ENCODE data around the gene ZNF263. TPM values are rescaled to one million over a fixed set of nuclear protein-coding genes. Genes with fewer than 3 reads are reported as not detected.

ZNF263 gene
- total RNA-seq, 1 donor from 2014 or later: 11.3 TPM

- peak; percentile 97 for DNase-seq (ENCODE audit: low spot score)
- intact Hi-C loops (cut with DNase I): loop anchor here (1.0 kb wide), 2 partner anchors 22 to 41 kb away; partner anchors contain the start of gene ZNF263
These were observed 22.1 kb downstream of the ZNF263 start, which contains the start of the genes TIGD7 and ZNF75A for GRCh38 chr16:3305109-3306068. Gene TIGD7 (minus strand): TSS chr16:3305430. CDS start chr16:3300614, 4,816 bp downstream. Gene ZNF75A (plus strand): TSS chr16:3305497. CDS start chr16:3308429, 2,932 bp downstream.

GRCh38 chr16:3306078-3306477 is 22.8 kb downstream of the ZNF263 start:
- intact Hi-C loops (cut with DNase I): no loop called here
- no peak for DNase-seq (ENCODE audit: low spot score)

- no peak for DNase-seq (ENCODE audit: low spot score)
- intact Hi-C loops (cut with DNase I): no loop called here
These were observed 28.2 kb downstream of the ZNF263 start for GRCh38 chr16:3311496-3311895.

GRCh38 chr16:3317315-3317999 is 34.2 kb downstream of the ZNF263 start:
- intact Hi-C loops (cut with DNase I): no loop called here
- DNase-seq (ENCODE audit: low spot score): no peak

- intact Hi-C loops (cut with DNase I): no loop called here
- DNase-seq (ENCODE audit: low spot score): no peak
These were observed 38.5 kb downstream of the ZNF263 start for GRCh38 chr16:3321816-3322215.

- intact Hi-C loops (cut with DNase I): no loop called here
- DNase-seq (ENCODE audit: low spot score): no peak
These were observed 44.2 kb downstream of the ZNF263 start for GRCh38 chr16:3327514-3327913.

GRCh38 chr16:3328104-3328503 is 44.8 kb downstream of the ZNF263 start:
- intact Hi-C loops (cut with DNase I): no loop called here
- no peak for DNase-seq (ENCODE audit: low spot score)

GRCh38 chr16:3328643-3329042 is 45.4 kb downstream of the ZNF263 start:
- intact Hi-C loops (cut with DNase I): no loop called here

More at GRCh38 chr16:3328643-3329042, 45.4 kb downstream of the ZNF263 start:
- DNase-seq (ENCODE audit: low spot score): no peak

Other genes with a start within 250 kb of the ZNF263 start
- not detected for gene BICDL2, start 246.5 kb upstream of the ZNF263 start, total RNA-seq
- 3.0 TPM for gene MMP25, start 236.9 kb upstream of the ZNF263 start, total RNA-seq
- 32.3 TPM for gene IL32, start 217.9 kb upstream of the ZNF263 start, total RNA-seq
- gene ZSCAN10, start 184.2 kb upstream of the ZNF263 start, total RNA-seq: not detected
- 6.5 TPM for gene ZNF205, start 170.9 kb upstream of the ZNF263 start, total RNA-seq
- gene ZNF213, start 148.5 kb upstream of the ZNF263 start, total RNA-seq: 7.5 TPM
- not detected for gene OR1F1, start 95.3 kb upstream of the ZNF263 start, total RNA-seq
- 5.3 TPM for gene ZNF200, start 48.3 kb upstream of the ZNF263 start, total RNA-seq
- 1.00 TPM for gene MEFV, start 26.9 kb upstream of the ZNF263 start, total RNA-seq
- gene TIGD7, start 21.9 kb downstream of the ZNF263 start, total RNA-seq: 8.2 TPM
- 21.3 TPM for gene ZNF75A, start 22.0 kb downstream of the ZNF263 start, total RNA-seq
- gene OR2C1, start 72.4 kb downstream of the ZNF263 start, total RNA-seq: not detected
- 7.2 TPM for gene ZSCAN32, start 117.5 kb downstream of the ZNF263 start, total RNA-seq
- 9.2 TPM for gene ZNF174, start 117.7 kb downstream of the ZNF263 start, total RNA-seq
- gene ZNF597, start 160.0 kb downstream of the ZNF263 start, total RNA-seq: 1.8 TPM
- 25.5 TPM for gene NAA60, start 160.2 kb downstream of the ZNF263 start, total RNA-seq
- not detected for gene C16orf90, start 212.0 kb downstream of the ZNF263 start, total RNA-seq
- gene CLUAP1, start 217.5 kb downstream of the ZNF263 start, total RNA-seq: 15.3 TPM

All from cardiac septum (tissue), 1 donor.